ENCODE data around the gene MAFG.

GRCh38 chr17:81961087-81961511 lies 33.6 kb upstream of the MAFG start, which contains the start of gene NOTUM:
- TF ChIP-seq PBX3 (CRISPR knock-in tag; IDR thresholded peaks at IDR 0.05) (no peak), ZNF394 (tag by site-specific recombination; IDR thresholded peaks at IDR 0.05; ENCODE audit: borderline replicate concordance) (no peak), INSM2 (tag by site-specific recombination; IDR thresholded peaks at IDR 0.05) (no peak), PRDM10 (tag by site-specific recombination; IDR thresholded peaks at IDR 0.05) (no peak), RBAK (tag by site-specific recombination; IDR thresholded peaks at IDR 0.05) (no peak), ZEB2 (tag by site-specific recombination; IDR thresholded peaks at IDR 0.05) (no peak), ZNF37A (tag by site-specific recombination; IDR thresholded peaks at IDR 0.05) (no peak), TCF7L2 (IDR thresholded peaks at IDR 0.05; ENCODE audit: borderline replicate concordance, low read depth, low read length) (peak; percentile 50; the same call in 1 of the 2 replicates), ZNF473 (tag by site-specific recombination; IDR thresholded peaks at IDR 0.05) (no peak), CTCF (tag by site-specific recombination; IDR thresholded peaks at IDR 0.05) (no peak), ZNF658 (tag by site-specific recombination; IDR thresholded peaks at IDR 0.05) (no peak), ZNF426 (tag by site-specific recombination; IDR thresholded peaks at IDR 0.05) (no peak), REST (tag by site-specific recombination; IDR thresholded peaks at IDR 0.05) (no peak)
